Natural killer cell treated with Interleukin-12 subunit alpha and Interleukin-12 subunit beta and Interleukin-15 and Interleukin-18, amount 100 ng/mL, for 72 hours (primary cell): ENCODE measurements around the gene KIFAP3. TPM values are rescaled to one million over a fixed set of nuclear protein-coding genes. Genes with fewer than 3 reads are reported as not detected.
"Not testable (repeated sequence)": the region's sequence is repeated elsewhere in the genome, so short reads cannot be mapped to it uniquely, and the experiment has no call there.

ENCODE experiments used
- ATAC-seq, 2 donors: fragments of 150-1000 bp; cut with Tn5 transposase in 1 of 2; sonication (Bioruptor Pico), chemical (Tn5 transposase) in 1 of 2; 2 replicates each; pipeline ENCODE4 v1.10.0; 2021
- DNase-seq: peaks from one replicate; pipeline ENCODE4 v3.0.0; 2022; ENCODE audit warnings: low spot score
- H3K27ac Mint-ChIP-seq, 2 donors: 1 replicate in 1 of 2; 2 replicates in 1 of 2; pipeline ENCODE4 v1.8.0; 2022; ENCODE audit warnings: mixed read lengths in 2 of 2, mild to moderate bottlenecking in 1 of 2, moderate library complexity in 1 of 2
- H3K27me3 Mint-ChIP-seq, 2 donors: 1 replicate in 1 of 2; 2 replicates in 1 of 2; pipeline ENCODE4 v1.8.0; 2022; ENCODE audit warnings: mixed read lengths in 2 of 2
- H3K36me3 Mint-ChIP-seq: one replicate; pipeline ENCODE4 v1.8.0; 2022; ENCODE audit warnings: mixed read lengths
- H3K4me1 Mint-ChIP-seq, 2 donors: 1 replicate in 1 of 2; 2 replicates in 1 of 2; pipeline ENCODE4 v1.8.0; 2022; ENCODE audit warnings: low read depth in 2 of 2, mixed read lengths in 2 of 2, mild to moderate bottlenecking in 1 of 2
- H3K4me3 Mint-ChIP-seq: one replicate; pipeline ENCODE4 v1.8.0; 2022; ENCODE audit warnings: mixed read lengths
- H3K9me3 Mint-ChIP-seq: 2 replicates; pipeline ENCODE4 v1.8.0; 2022; ENCODE audit warnings: mixed read lengths
- total RNA-seq, 2 donors: library from RNA; stranded (reverse); gene quantifications; one replicate each; pipeline ENCODE4 v1.2.3, GENCODE V29; 2022

Gene KIFAP3
- total RNA-seq, 2 donors from 2014 or later = 33.6 to 38.3 TPM

GRCh38 chr1:169873582-169874199 is 200.8 kb downstream of the KIFAP3 start:
- DNase-seq (no peak), ATAC-seq (no peak)
- Mint-ChIP-seq H3K27me3 (no peaks in the 10 kb centered on the region), H3K9me3 (no peaks in the 10 kb centered on the region), H3K36me3 (peaks cover 62% of the 10 kb centered on the region), H3K4me1 (peaks cover 4 to 6% of the 10 kb centered on the region in 2 donors), H3K27ac (no peak overlapping the region), H3K4me3 (no peak overlapping the region)

DNA sequence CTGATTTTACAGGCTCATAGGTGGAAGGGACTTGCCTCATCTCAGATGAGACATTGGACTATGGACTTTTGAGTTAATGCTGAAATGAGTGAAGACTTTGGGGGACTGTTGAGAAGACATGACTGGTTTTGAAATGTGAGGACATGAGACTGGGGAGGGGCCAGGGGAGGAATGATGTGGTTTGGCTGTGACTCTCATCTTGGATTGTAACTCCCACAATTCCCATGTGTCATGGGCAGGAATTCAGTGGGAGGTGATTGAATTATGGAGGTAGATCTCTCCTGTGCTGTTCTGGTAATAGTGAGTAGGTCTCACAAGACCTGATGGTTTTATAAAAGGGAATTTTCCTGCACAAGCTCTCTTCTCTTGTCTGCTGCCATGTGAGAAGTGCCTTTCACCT is 201.6 kb downstream of the KIFAP3 start:
- Mint-ChIP-seq H3K27ac (no peak overlapping the region), H3K4me3 (no peak overlapping the region), H3K4me1 (peaks cover 0 to 2% of the 10 kb centered on the region in 2 donors), H3K9me3 (no peaks in the 10 kb centered on the region), H3K27me3 (no peaks in the 10 kb centered on the region), H3K36me3 (peaks cover 63% of the 10 kb centered on the region)
- ATAC-seq (no peak), DNase-seq (no peak)

DNA sequence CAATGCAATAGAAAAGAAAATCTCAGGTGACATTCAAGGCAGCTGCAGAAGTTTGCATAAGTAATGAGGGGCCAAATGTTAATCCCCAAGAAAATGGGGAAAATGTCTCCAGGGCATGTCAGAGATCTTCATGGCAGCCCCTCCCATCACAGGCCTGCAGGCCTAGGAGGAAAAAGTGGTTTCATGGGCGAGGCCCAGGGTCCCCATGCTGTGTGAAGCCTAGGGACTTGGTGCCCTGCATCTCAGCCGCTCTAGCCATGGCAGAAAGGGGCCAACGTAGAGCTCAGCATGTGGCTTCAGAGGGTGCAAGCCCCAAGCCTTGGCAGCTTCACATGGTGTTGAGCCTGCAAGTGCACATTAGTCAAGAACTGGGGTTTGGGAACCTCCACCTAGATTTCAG is 202.5 kb downstream of the KIFAP3 start:
- H3K27ac Mint-ChIP-seq, DNase-seq: not testable (repeated sequence)

More for the DNA sequence above, 202.5 kb downstream of the KIFAP3 start:
- not testable (repeated sequence) for H3K4me3 Mint-ChIP-seq, H3K27me3 Mint-ChIP-seq, ATAC-seq, H3K4me1 Mint-ChIP-seq, H3K9me3 Mint-ChIP-seq
- H3K36me3 Mint-ChIP-seq = peaks cover 63% of the 10 kb centered on the region

Other genes with a start within 250 kb of the KIFAP3 start
- 10 to 100 TPM; 14.2 to 16.3 TPM for gene SCYL3, start 180.8 kb downstream of the KIFAP3 start, total RNA-seq
- not detected for gene NTMT2, start 71.3 kb upstream of the KIFAP3 start, total RNA-seq